K562 (cell line): ENCODE results near the gene AGO1. TPM values are rescaled to one million over a fixed set of nuclear protein-coding genes. Genes with fewer than 3 reads are reported as not detected.

Experiments used
- ATF3 ChIP-seq, 2 experiments: fragments of 450-650 bp in 1 of 2; sonication (generic) in 1 of 2; formaldehyde crosslinking in 1 of 2; IDR thresholded peaks in 1 of 2; conservative IDR thresholded peaks in 1 of 2; 2 replicates each; pipeline versions ENCODE4 v1.6.1 to v1.8.1; 2016 to 2023; ENCODE audit warnings: mild to moderate bottlenecking in 2 of 2, moderate library complexity in 2 of 2, inconsistent platforms in 1 of 2, missing genetic modification reagents in 1 of 2
- CREB3L1 ChIP-seq: fragments of 450-650 bp; IDR thresholded peaks from 2 replicates; pipeline ENCODE4 v1.6.1; 2014; ENCODE audit warnings: low read depth, mild to moderate bottlenecking, moderate library complexity, borderline replicate concordance
- ELF2 ChIP-seq: fragments of 250-450 bp; sonication (Bioruptor Pico); IDR thresholded peaks from 2 replicates; pipeline ENCODE4 v1.5.0; 2021; ENCODE audit warnings: mild to moderate bottlenecking
- ETS2 ChIP-seq: IDR thresholded peaks from 2 replicates; pipeline ENCODE4 v1.6.1; 2016; ENCODE audit warnings: borderline replicate concordance, missing genetic modification characterization, mild to moderate bottlenecking, moderate library complexity, missing compliant biosample characterization; ENCODE audit not compliant: poor library complexity, severe bottlenecking
- GABPB1 ChIP-seq: sonication (generic); formaldehyde crosslinking; IDR thresholded peaks from 2 replicates; pipeline ENCODE4 v1.8.0; 2022; ENCODE audit warnings: mild to moderate bottlenecking, missing genetic modification reagents
- GATAD2A ChIP-seq: fragments of 450-650 bp; IDR thresholded peaks from 2 replicates; pipeline ENCODE4 v1.6.1; 2017
- GTF2F1 ChIP-seq: IDR thresholded peaks from 2 replicates; pipeline ENCODE4 v1.6.1; 2011; ENCODE audit warnings: low read depth, low read length, improper control_type of control experiment
- KDM5B ChIP-seq: fragments of 200-600 bp; sonication (generic); IDR thresholded peaks from 2 replicates; pipeline ENCODE4 v1.6.1; 2012; ENCODE audit warnings: low read depth, mild to moderate bottlenecking, moderate library complexity, low read length, control low read depth, inconsistent platforms; ENCODE audit not compliant: insufficient replicate concordance
- PHB2 ChIP-seq: fragments of 450-650 bp; IDR thresholded peaks from 2 replicates; pipeline ENCODE4 v1.6.1; 2017; ENCODE audit warnings: low read depth
- POLR2AphosphoS2 ChIP-seq: IDR thresholded peaks from 2 replicates; pipeline ENCODE4 v1.6.1; 2012; ENCODE audit warnings: low read length, improper control_type of control experiment
- POLR2G ChIP-seq: fragments of 200-400 bp; formaldehyde crosslinking; IDR thresholded peaks from 2 replicates; pipeline ENCODE4 v1.6.1; 2017; ENCODE audit warnings: low read depth, mild to moderate bottlenecking, antibody characterized with exemption, low read length, moderate library complexity
- SMC3 ChIP-seq: conservative IDR thresholded peaks from 2 replicates; pipeline ENCODE4 v1.6.1; 2011; ENCODE audit warnings: low read depth, low read length, improper control_type of control experiment; ENCODE audit not compliant: insufficient read depth
- ZNF143 ChIP-seq: sonication (generic); formaldehyde crosslinking; IDR thresholded peaks from 2 replicates; pipeline ENCODE4 v1.9.0; 2022; ENCODE audit warnings: mild to moderate bottlenecking, missing genetic modification reagents
- ZNF695 ChIP-seq: fragments of 450-650 bp; formaldehyde crosslinking; IDR thresholded peaks from 2 replicates; pipeline ENCODE4 v1.4.0; 2020; ENCODE audit warnings: mild to moderate bottlenecking, moderate library complexity
- polyA plus RNA-seq, 8 experiments: library from polyadenylated mRNA; depleted of rRNA in 4 of 8; stranded (reverse) in 5 of 8; unstranded in 3 of 8; fragments of >200 nt; fragmentation: Nextera tagmentation in 2 of 8; fragmentation: Illumina TruSeq in 1 of 8; extraction: Ambion mirVana in 2 of 8; extraction: Trizol in 1 of 8; gene quantifications; 2 replicates each; pipeline versions ENCODE4 v1.2.1 to v1.2.3, GENCODE V29; 2011 to 2014; ENCODE audit warnings: inconsistent platforms in 1 of 8, missing spikeins in 1 of 8
- total RNA-seq, 7 experiments: library from RNA; depleted of rRNA in 6 of 7; stranded (reverse); fragments of >200 nt in 6 of 7; fragmentation: Illumina TruSeq in 2 of 7; extraction: Trizol in 2 of 7; gene quantifications; 2 replicates each; pipeline versions ENCODE4 v1.2.1 to v1.2.3, GENCODE V29; 2011 to 2021; ENCODE audit warnings: low replicate concordance in 1 of 7
- TF ChIP-seq, protein P1 (sequence below): fragments of 250-450 bp; sonication (Bioruptor Pico); IDR thresholded peaks from 2 replicates; pipeline ENCODE4 v1.5.0; 2021; ENCODE audit warnings: mild to moderate bottlenecking, borderline replicate concordance
- TF ChIP-seq, protein P2 (sequence below): fragments of 450-650 bp; IDR thresholded peaks from 2 replicates; pipeline ENCODE4 v1.6.1; 2016; ENCODE audit warnings: antibody characterized with exemption
- TF ChIP-seq, protein P3 (sequence below): sonication (generic); formaldehyde crosslinking; IDR thresholded peaks from 2 replicates; pipeline ENCODE4 v1.8.0; 2022; ENCODE audit warnings: mild to moderate bottlenecking, missing genetic modification reagents

AGO1 gene
- total and polyA plus RNA-seq, 9 of the 15 experiments (the other 6 are each of a cell fraction or from before 2014, with no cell fraction given) = 7.3 to 64.2 (median 26.0) TPM

DNA sequence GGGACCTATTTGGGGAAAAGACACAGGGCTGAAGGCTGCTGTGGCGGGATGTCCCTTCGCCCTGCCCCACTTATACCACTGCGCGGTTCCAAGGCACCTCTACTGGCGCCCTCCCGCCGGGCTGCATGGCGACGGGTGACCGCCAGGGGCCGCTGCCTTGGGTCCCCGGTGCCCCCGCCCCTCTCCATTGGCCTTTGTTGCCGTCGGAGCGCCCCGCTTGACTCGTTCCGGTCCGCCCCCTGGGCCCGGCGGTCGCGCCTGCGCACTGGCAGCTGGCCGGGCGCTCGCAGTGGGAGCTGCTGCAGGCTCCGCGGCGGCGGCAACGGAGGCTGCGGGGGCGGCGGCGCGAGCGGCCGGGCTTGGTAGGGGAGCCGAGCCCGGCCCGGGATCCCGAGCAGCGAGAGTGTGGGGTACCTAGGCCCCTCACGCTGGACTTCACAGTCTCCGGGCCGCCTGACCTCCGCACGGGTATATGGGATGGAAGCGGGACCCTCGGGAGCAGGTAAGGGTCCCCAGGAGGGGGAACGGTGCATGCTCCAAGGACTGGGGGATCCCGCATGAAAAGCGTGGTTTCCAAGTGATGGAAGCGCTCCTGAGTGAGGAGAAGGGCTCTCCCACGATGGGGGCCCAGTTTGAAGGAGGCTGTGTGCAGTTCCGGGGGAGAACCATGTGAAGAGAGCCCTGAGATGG lies at the start of gene AGO1 (continued):
- TF ChIP-seq SMC3 = peak; percentile 71
- no peak for TF ChIP-seq ATF3 (IDR thresholded peaks at IDR 0.05)
- TF ChIP-seq ATF3 (CRISPR knock-in tag; conservative IDR thresholded peaks at IDR 0.05) = no peak
- TF ChIP-seq, protein P1, sequence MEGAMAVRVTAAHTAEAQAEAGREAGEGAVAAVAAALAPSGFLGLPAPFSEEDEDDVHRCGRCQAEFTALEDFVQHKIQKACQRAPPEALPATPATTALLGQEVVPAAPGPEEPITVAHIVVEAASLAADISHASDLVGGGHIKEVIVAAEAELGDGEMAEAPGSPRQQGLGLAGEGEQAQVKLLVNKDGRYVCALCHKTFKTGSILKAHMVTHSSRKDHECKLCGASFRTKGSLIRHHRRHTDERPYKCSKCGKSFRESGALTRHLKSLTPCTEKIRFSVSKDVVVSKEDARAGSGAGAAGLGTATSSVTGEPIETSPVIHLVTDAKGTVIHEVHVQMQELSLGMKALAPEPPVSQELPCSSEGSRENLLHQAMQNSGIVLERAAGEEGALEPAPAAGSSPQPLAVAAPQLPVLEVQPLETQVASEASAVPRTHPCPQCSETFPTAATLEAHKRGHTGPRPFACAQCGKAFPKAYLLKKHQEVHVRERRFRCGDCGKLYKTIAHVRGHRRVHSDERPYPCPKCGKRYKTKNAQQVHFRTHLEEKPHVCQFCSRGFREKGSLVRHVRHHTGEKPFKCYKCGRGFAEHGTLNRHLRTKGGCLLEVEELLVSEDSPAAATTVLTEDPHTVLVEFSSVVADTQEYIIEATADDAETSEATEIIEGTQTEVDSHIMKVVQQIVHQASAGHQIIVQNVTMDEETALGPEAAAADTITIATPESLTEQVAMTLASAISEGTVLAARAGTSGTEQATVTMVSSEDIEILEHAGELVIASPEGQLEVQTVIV (CRISPR knock-in tag) = no peak
- 0 out of 2 replicates have a peak, but pooled peaks have one; percentile 22 for TF ChIP-seq CREB3L1
- TF ChIP-seq, protein P2, sequence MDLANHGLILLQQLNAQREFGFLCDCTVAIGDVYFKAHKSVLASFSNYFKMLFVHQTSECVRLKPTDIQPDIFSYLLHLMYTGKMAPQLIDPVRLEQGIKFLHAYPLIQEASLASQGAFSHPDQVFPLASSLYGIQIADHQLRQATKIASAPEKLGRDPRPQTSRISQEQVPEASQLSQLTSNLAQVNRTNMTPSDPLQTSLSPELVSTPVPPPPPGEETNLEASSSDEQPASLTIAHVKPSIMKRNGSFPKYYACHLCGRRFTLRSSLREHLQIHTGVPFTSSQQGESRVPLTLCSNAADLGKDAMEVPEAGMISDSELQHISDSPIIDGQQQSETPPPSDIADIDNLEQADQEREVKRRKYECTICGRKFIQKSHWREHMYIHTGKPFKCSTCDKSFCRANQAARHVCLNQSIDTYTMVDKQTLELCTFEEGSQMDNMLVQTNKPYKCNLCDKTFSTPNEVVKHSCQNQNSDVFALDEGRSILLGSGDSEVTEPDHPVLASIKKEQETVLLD = no peak
- no peak for TF ChIP-seq POLR2AphosphoS2
- TF ChIP-seq, protein P3, sequence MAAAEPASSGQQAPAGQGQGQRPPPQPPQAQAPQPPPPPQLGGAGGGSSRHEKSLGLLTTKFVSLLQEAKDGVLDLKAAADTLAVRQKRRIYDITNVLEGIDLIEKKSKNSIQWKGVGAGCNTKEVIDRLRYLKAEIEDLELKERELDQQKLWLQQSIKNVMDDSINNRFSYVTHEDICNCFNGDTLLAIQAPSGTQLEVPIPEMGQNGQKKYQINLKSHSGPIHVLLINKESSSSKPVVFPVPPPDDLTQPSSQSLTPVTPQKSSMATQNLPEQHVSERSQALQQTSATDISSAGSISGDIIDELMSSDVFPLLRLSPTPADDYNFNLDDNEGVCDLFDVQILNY (CRISPR knock-in tag) = no peak
- peak; percentile 77 for TF ChIP-seq POLR2G
- peak; percentile 82 for TF ChIP-seq GABPB1 (CRISPR knock-in tag)
- TF ChIP-seq GATAD2A = no peak
- TF ChIP-seq GTF2F1 = no peak
- TF ChIP-seq ZNF143 (CRISPR knock-in tag) = no peak
- TF ChIP-seq ELF2 = no peak
- TF ChIP-seq KDM5B = peak; percentile 80
- TF ChIP-seq PHB2 = no peak
- TF ChIP-seq ZNF695 (CRISPR knock-in tag) = no peak
- TF ChIP-seq ETS2 (tag) = no peak
